HepG2 (cell line): ENCODE results near the gene NOTUM. TPM values are rescaled to one million over a fixed set of nuclear protein-coding genes. Genes with fewer than 3 reads are reported as not detected.
A peak's percentile ranks its signal among the peaks of the same experiment; 100 is the strongest.

Source experiments
- CBFB ChIP-seq: sonication (generic); formaldehyde crosslinking; IDR thresholded peaks from 2 replicates; pipeline ENCODE4 v1.4.0; 2020; ENCODE audit warnings: missing genetic modification reagents
- CC2D1A ChIP-seq: sonication (generic); formaldehyde crosslinking; IDR thresholded peaks from 2 replicates; pipeline ENCODE4 v1.8.1; 2023; ENCODE audit warnings: mild to moderate bottlenecking, missing genetic modification reagents
- CHCHD3 ChIP-seq: sonication (generic); formaldehyde crosslinking; IDR thresholded peaks from 2 replicates; pipeline ENCODE4 v1.8.0; 2022; ENCODE audit warnings: mild to moderate bottlenecking, missing genetic modification reagents, moderate library complexity
- FOXM1 ChIP-seq: sonication (generic); formaldehyde crosslinking; IDR thresholded peaks from 2 replicates; pipeline ENCODE4 v1.5.0; 2020; ENCODE audit warnings: missing genetic modification reagents
- HES4 ChIP-seq: sonication (generic); formaldehyde crosslinking; IDR thresholded peaks from 2 replicates; pipeline ENCODE4 v1.9.0; 2021; ENCODE audit warnings: mild to moderate bottlenecking, missing genetic modification reagents, borderline replicate concordance
- HINFP ChIP-seq: sonication (generic); formaldehyde crosslinking; IDR thresholded peaks from 2 replicates; pipeline ENCODE4 v1.4.0; 2020; ENCODE audit warnings: low read depth, mild to moderate bottlenecking, missing genetic modification reagents
- HNF4G ChIP-seq, 2 experiments: sonication (generic) in 1 of 2; formaldehyde crosslinking in 1 of 2; IDR thresholded peaks; 2 replicates each; pipeline versions ENCODE4 v1.4.0 to v1.6.1; 2011 to 2020; ENCODE audit warnings: borderline replicate concordance in 2 of 2, low read depth in 2 of 2, mild to moderate bottlenecking in 2 of 2, low read length in 1 of 2, missing genetic modification reagents in 1 of 2, moderate library complexity in 1 of 2
- HOXA9 ChIP-seq: sonication (generic); formaldehyde crosslinking; IDR thresholded peaks from 2 replicates; pipeline ENCODE4 v1.8.1; 2022; ENCODE audit warnings: missing genetic modification reagents, mild to moderate bottlenecking, moderate library complexity, borderline replicate concordance
- IKZF1 ChIP-seq: fragments of 450-650 bp; IDR thresholded peaks from 2 replicates; pipeline ENCODE4 v1.7.1; 2016
- KDM5A ChIP-seq: fragments of 200-600 bp; sonication (generic); IDR thresholded peaks from 2 replicates; pipeline ENCODE4 v1.7.0; 2018; ENCODE audit warnings: antibody characterized with exemption, mild to moderate bottlenecking, low read length, borderline replicate concordance
- KLF12 ChIP-seq: sonication (generic); formaldehyde crosslinking; IDR thresholded peaks from 2 replicates; pipeline ENCODE4 v1.4.0; 2020; ENCODE audit warnings: missing genetic modification reagents, borderline replicate concordance
- NFIC ChIP-seq: IDR thresholded peaks from 2 replicates; pipeline ENCODE4 v1.6.1; 2012; ENCODE audit warnings: mild to moderate bottlenecking, low read length, inconsistent platforms
- NFKBIZ ChIP-seq: IDR thresholded peaks from 2 replicates; pipeline ENCODE4 v1.6.1; 2018; ENCODE audit warnings: missing genetic modification reagents, missing compliant biosample characterization
- PAF1 ChIP-seq: IDR thresholded peaks from 2 replicates; pipeline ENCODE4 v1.6.1; 2016; ENCODE audit warnings: missing genetic modification reagents, missing compliant biosample characterization
- RNF2 ChIP-seq: fragments of 450-650 bp; conservative IDR thresholded peaks from 2 replicates; pipeline ENCODE4 v1.6.1; 2016; ENCODE audit warnings: low read depth
- SAP130 ChIP-seq: IDR thresholded peaks from 2 replicates; pipeline ENCODE4 v1.6.1; 2016; ENCODE audit warnings: low read depth
- SIX4 ChIP-seq: sonication (generic); formaldehyde crosslinking; IDR thresholded peaks from 2 replicates; pipeline ENCODE4 v1.4.0; 2020; ENCODE audit warnings: missing genetic modification reagents
- SRY ChIP-seq: sonication (generic); formaldehyde crosslinking; IDR thresholded peaks from 2 replicates; pipeline ENCODE4 v1.8.0; 2022; ENCODE audit warnings: mild to moderate bottlenecking, missing genetic modification reagents
- TBL1XR1 ChIP-seq: fragments of 150-350 bp; IDR thresholded peaks from 2 replicates; pipeline ENCODE4 v1.6.1; 2014; ENCODE audit warnings: borderline replicate concordance, low read length; ENCODE audit not compliant: partially characterized antibody
- TSC22D2 ChIP-seq: sonication (generic); formaldehyde crosslinking; IDR thresholded peaks from 2 replicates; pipeline ENCODE4 v1.5.1; 2020; ENCODE audit warnings: missing genetic modification reagents, mild to moderate bottlenecking, borderline replicate concordance
- ZNF101 ChIP-seq: sonication (generic); formaldehyde crosslinking; IDR thresholded peaks from 2 replicates; pipeline ENCODE4 v1.4.0; 2020; ENCODE audit warnings: mild to moderate bottlenecking, low read depth, missing genetic modification reagents, borderline replicate concordance
- ZNF549 ChIP-seq: sonication (generic); formaldehyde crosslinking; IDR thresholded peaks from 2 replicates; pipeline ENCODE4 v1.5.0; 2020; ENCODE audit warnings: missing genetic modification reagents
- ZNF580 ChIP-seq: IDR thresholded peaks from 2 replicates; pipeline ENCODE4 v1.6.1; 2016; ENCODE audit warnings: low read depth, borderline replicate concordance
- ZNF883 ChIP-seq: sonication (generic); formaldehyde crosslinking; IDR thresholded peaks from 2 replicates; pipeline ENCODE4 v1.5.1; 2020; ENCODE audit warnings: mild to moderate bottlenecking, missing genetic modification reagents; ENCODE audit errors: not compliant biosample characterization
- polyA plus RNA-seq, 8 experiments: library from polyadenylated mRNA; depleted of rRNA in 3 of 8; stranded (reverse) in 7 of 8; unstranded in 1 of 8; fragments of >200 nt; fragmentation: Illumina TruSeq in 4 of 8; extraction: Trizol in 4 of 8; gene quantifications; 2 replicates each; pipeline versions ENCODE4 v1.2.1 to v1.2.3, GENCODE V29; 2011 to 2016; ENCODE audit warnings: low read depth in 4 of 8, missing spikeins in 1 of 8, mixed read lengths in 1 of 8; ENCODE audit not compliant: insufficient read depth in 1 of 8
- total RNA-seq, 5 experiments: library from RNA; depleted of rRNA; stranded (reverse); fragments of >200 nt; fragmentation: Illumina TruSeq; extraction: Trizol; gene quantifications; 2 replicates each; pipeline ENCODE4 v1.2.3, GENCODE V29; 2016; ENCODE audit warnings: low read depth in 1 of 5
- TF ChIP-seq, protein P1 (sequence below): sonication (generic); formaldehyde crosslinking; IDR thresholded peaks from 2 replicates; pipeline ENCODE4 v1.4.0; 2020; ENCODE audit warnings: mild to moderate bottlenecking, missing genetic modification reagents
- TF ChIP-seq, protein P2 (sequence below): sonication (generic); formaldehyde crosslinking; conservative IDR thresholded peaks from 2 replicates; pipeline ENCODE4 v1.4.0; 2020; ENCODE audit warnings: missing genetic modification reagents

NOTUM gene
- total and polyA plus RNA-seq, 2 of the 13 experiments (the other 11 are each of a cell fraction or from before 2014, with no cell fraction given), result 150 to 160 TPM

DNA sequence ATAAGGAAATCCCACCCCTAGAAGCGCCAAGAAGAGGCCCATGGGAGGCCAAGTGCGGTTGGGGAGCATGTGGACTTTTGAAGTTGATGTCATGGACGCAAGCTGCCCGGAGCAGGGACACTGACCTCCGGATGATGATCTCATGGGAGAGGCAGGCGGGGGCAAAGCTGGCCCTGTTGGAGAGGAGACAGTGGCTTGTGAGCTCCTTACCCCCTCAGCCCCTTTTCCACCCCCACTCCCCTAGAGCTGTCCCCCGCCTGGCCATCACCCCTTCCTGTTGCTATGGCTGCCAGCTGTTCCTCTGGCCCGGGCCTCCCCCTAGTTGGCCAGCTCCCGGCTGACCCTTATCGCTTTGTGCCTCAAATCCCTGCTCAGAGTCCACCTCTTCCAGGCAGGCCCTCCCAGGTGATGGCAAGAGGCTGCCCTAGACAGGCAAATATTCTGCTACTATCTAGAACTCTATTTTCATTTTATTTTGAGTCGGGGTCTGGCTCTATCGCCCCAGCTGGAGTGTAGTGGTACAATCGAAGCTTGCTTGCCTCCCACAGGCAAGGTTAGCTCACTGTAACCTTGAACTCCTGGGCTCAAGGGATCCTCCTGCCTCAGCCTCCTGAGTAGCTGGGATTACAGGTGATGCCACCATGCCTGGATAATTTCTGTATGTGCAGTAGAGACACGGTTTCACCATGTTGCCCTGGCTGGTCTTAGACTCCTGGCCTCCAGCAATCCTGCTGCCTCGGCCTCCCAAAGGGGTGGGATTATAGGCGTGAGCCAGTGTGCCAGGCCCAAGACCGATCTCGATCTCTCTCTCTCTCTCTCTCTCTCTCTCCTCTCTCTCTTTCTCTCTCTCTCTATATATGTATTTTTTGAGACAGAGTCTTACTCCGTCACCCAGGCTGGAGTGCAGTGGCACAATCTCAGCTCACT lies 6.6 kb downstream of the NOTUM start (continued):
- no peak for TF ChIP-seq ZNF883
- TF ChIP-seq RNF2, result no peak
- no peak for TF ChIP-seq FOXM1
- TF ChIP-seq HINFP (CRISPR knock-in tag), result no peak
- TF ChIP-seq SAP130 (CRISPR knock-in tag), result no peak; the same call in 1 of the 2 replicates
- no peak for TF ChIP-seq KDM5A
- TF ChIP-seq NFIC, result no peak
- TF ChIP-seq, protein P1, sequence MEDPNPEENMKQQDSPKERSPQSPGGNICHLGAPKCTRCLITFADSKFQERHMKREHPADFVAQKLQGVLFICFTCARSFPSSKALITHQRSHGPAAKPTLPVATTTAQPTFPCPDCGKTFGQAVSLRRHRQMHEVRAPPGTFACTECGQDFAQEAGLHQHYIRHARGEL (CRISPR knock-in tag), result no peak
- no peak for TF ChIP-seq CHCHD3
- TF ChIP-seq HES4 (CRISPR knock-in tag), result no peak
- TF ChIP-seq HOXA9, result no peak
- no peak for TF ChIP-seq ZNF580 (CRISPR knock-in tag)
- no peak for TF ChIP-seq TBL1XR1
- TF ChIP-seq, protein P2, sequence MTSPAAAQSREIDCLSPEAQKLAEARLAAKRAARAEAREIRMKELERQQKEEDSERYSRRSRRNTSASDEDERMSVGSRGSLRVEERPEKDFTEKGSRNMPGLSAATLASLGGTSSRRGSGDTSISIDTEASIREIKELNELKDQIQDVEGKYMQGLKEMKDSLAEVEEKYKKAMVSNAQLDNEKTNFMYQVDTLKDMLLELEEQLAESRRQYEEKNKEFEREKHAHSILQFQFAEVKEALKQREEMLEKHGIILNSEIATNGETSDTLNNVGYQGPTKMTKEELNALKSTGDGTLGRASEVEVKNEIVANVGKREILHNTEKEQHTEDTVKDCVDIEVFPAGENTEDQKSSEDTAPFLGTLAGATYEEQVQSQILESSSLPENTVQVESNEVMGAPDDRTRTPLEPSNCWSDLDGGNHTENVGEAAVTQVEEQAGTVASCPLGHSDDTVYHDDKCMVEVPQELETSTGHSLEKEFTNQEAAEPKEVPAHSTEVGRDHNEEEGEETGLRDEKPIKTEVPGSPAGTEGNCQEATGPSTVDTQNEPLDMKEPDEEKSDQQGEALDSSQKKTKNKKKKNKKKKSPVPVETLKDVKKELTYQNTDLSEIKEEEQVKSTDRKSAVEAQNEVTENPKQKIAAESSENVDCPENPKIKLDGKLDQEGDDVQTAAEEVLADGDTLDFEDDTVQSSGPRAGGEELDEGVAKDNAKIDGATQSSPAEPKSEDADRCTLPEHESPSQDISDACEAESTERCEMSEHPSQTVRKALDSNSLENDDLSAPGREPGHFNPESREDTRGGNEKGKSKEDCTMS (CRISPR knock-in tag), result no peak
- TF ChIP-seq KLF12, result no peak
- no peak for TF ChIP-seq CBFB (CRISPR knock-in tag)
- TF ChIP-seq SRY (CRISPR knock-in tag), result no peak
- TF ChIP-seq ZNF101 (CRISPR knock-in tag), result no peak
- TF ChIP-seq IKZF1, result no peak
- no peak for TF ChIP-seq SIX4 (CRISPR knock-in tag)
- no peak for TF ChIP-seq HNF4G (IDR thresholded peaks at IDR 0.05; ENCODE audit: borderline replicate concordance, low read depth, low read length)
- TF ChIP-seq HNF4G (CRISPR knock-in tag; IDR thresholded peaks at IDR 0.05; ENCODE audit: borderline replicate concordance, low read depth), result no peak
- no peak for TF ChIP-seq NFKBIZ
- TF ChIP-seq TSC22D2 (CRISPR knock-in tag), result no peak
- no peak for TF ChIP-seq ZNF549 (CRISPR knock-in tag)
- TF ChIP-seq PAF1, result 0 out of 2 replicates have a peak, but pooled peaks have one; percentile 37
- TF ChIP-seq CC2D1A (CRISPR knock-in tag), result 0 out of 2 replicates have a peak, but pooled peaks have one; percentile 34
